GM18519 (cell line): ENCODE measurements around the gene STK33.

ENCODE experiments used
- ATAC-seq: cut with Tn5 transposase; IDR thresholded peaks from one replicate; pipeline ENCODE4 v1.9.1; 2021; ENCODE audit warnings: mild to moderate bottlenecking, moderate library complexity; ENCODE audit not compliant: unreplicated experiment, low FRiP score

STK33 gene

GRCh38 chr11:8381871-8382396, 212.1 kb downstream of the STK33 start:
- ATAC-seq: no peak

DNA sequence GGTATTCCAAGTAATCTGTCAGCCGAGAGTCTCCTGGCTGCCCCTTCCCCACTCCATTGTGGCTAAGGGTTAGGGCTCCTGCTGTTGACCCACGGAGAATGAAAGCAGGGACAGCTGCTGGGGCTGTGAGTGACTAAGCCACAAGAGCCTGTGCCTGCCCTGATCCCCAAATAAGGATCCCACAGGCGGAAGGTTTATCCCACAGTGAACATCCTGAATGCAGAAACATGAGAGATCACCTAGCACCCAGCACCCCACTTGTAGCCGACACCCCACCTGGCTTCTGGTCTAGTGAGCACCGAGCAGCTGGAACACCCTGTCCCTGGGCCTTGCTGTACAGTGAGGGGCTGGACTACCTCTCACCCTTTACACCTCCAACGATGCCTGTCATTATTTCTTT, 212.7 kb downstream of the STK33 start:
- ATAC-seq: no peak

GRCh38 chr11:8375932-8376331, 218.1 kb downstream of the STK33 start:
- ATAC-seq: no peak

DNA sequence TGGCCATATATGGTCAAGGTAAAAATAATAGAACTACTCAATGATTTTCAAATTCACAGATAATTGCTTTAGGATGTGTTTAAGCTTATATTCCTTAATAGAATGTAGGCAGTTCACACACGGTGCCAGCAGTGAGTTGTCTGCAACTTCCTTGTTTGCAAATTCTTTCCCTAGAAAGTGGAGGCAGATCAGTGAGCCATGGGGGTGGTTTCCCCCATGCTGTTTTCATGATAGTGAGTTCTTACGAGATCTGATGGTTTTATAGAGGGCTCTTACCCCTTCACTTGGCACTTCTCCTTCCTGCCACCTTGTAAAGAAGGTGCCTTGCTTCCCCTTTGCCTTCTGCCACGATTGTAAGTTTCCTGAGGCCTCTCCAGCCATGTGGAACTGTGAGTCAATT, 218.6 kb downstream of the STK33 start:
- ATAC-seq: no peak

DNA sequence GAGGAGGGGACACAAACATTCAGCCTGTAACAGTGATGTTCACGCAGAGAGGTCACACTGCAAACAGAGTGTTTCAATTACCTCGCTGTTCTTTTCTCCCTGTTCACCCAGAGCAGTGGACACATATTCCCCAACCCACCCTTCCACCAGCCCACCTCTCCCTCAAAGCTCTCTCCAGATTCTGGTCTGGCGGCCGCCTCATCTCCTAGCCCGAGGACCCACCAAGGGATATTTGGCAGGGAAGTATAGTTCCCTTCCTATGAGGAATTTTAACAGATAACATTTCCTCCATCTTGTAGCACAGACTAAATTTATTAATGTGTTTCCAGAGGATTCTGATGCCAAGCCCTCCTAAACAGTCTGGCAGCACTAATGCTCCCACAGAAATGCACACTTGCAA, 219.3 kb downstream of the STK33 start:
- no peak for ATAC-seq

- ATAC-seq: no peak
Measured at GRCh38 chr11:8373519-8374432, 220.3 kb downstream of the STK33 start.

DNA sequence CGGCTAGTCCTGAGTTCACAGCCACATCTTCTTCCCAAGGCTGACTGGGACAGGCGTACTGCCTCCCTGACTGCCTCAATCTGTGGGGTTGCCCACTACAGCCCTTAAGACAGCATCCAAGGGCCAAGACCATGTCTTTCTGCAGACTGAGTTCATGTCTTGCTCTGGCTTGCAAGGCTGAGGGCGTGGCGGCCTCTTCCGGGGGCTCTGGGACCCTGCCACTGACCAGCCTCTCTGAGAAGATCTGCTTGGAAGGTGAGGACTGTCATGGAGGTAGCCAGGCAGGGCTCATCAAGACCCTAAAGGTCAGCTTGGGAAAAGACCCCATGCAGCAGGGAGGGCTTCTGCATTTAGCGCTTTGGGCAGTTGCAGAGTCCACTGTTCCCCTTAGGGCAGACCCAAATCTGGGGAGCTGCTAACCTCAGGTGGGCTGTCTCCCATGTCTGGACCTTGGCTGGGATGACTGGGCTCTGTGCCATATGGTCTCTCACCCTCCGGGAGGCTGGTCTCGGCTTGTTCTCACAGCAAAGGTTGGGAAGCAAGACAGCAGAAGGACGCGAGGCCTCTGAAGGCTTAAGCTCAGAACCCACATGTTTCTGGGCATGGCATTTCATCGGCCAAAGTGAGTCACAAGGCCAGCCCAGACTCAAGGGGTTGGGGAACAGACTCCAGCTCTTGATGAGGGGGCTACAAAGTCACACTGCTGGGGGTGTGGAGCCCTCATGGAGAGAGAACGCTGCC, 221.2 kb downstream of the STK33 start:
- no peak for ATAC-seq

GRCh38 chr11:8371516-8371884, 222.5 kb downstream of the STK33 start:
- ATAC-seq: no peak

DNA sequence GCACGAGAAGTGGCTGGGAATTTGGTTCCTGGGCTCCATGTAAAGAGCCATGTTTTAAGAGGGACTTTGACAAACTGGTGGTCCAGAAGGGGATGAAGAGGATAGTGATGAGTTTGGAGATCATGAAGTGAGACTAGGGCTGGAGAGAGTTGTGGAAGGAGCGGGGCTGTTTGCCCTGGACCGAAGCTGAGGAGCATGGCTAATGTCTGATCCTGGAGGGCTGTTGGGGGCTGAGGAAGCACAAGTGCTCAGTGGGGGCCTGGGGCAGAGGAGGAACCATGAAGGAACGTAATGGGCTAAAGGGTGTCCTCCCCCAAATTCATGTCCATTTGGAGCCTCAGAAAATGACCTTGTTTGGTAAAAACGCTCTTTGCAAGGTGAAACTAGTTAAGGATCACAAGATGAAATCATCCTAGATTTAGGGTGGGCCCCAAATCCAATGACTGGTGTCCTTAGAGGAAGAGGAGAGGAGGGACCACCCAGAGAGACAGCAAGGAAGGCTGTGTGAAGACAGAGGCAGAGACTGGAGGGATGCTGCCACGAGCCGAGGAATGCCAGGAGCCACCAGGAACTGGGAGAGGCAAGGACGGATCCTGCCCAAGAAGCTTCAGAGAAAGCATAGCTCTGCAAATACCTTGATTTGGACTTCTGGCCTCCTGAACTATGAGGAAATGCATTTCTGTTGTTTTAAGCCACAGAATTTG, 223.1 kb downstream of the STK33 start:
- no peak for ATAC-seq

GRCh38 chr11:8369592-8370205, 224.3 kb downstream of the STK33 start:
- ATAC-seq: no peak

- ATAC-seq: no peak
Measured at GRCh38 chr11:8368772-8369171, 225.3 kb downstream of the STK33 start.

DNA sequence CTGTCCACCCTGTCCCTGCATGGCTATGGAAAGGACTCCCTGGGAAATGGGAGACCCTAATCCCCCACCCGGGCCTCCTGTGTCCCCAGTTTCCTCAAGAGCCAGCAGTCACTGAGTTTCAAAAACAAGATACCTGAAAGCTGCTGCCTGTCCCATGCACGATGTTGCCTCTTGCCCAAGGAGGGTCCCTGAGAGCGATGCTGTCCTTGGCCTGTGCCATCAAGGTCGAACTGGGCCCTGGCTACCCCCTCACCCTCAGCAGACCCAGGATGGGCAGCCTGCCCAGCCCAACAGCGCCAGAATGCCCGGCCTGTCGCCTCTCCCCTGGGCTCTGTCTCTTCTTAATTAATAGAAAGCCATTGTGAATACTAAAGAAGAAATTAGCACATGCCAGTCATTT, 225.8 kb downstream of the STK33 start:
- ATAC-seq: no peak

GRCh38 chr11:8366316-8366715, 227.7 kb downstream of the STK33 start:
- ATAC-seq: no peak

DNA sequence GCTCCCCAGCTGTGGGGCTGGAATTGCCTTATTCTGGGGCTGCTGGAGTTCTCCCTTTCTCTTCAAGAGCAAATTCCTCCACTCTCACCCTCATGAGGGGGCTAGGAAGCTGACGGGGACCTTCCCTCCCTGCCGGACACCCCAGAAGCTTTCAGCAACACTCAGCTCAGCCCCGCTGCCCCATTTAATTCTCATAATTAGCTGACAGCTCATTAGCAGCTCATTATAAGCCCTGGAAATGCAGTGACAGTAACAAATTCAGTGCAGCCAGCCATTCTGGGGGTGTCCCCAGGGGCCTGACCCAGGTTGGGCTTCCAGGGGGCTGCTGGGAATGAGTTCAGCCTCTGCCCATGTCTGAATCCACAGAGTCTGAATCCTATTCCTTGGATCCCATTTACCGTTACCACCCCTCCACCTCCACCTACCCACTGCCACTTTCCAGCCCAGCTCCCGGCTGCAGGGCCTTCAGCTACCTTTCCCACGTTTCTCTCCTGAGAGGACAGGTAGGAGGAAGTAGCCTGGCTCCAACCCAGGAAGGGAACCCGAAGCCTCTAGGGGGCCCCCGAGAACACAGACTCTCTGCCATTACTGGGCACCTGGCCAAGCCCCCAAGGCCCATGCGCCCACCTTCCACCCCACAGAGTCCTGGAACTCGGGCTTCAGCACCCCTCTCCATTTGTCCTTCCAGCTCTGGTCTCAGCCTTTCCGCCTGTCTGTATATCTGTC, 228.6 kb downstream of the STK33 start:
- ATAC-seq: no peak

GRCh38 chr11:8363921-8364320, 230.1 kb downstream of the STK33 start:
- no peak for ATAC-seq

DNA sequence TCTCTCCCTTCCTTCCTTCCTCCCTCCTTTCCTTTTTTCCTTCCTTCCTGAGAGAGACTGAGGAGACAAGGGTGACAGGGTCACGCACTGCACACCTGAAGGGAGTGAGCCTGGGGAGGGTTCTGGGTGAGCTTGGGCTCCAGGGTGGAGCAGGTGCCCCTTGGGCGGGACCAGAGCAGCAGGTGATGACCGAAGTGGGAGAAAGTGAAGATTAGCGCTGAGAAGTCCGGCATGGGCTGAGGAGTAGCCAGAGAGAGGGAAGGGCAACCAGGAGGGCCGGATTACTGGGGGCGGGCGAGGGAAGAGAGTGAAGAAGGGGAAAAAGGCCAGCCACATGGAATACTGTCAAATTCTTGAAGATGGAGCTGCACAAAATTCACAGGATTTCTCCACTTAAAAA, 231.1 kb downstream of the STK33 start:
- ATAC-seq: no peak

- no peak for ATAC-seq
Measured at GRCh38 chr11:8362491-8362890, 231.5 kb downstream of the STK33 start.

DNA sequence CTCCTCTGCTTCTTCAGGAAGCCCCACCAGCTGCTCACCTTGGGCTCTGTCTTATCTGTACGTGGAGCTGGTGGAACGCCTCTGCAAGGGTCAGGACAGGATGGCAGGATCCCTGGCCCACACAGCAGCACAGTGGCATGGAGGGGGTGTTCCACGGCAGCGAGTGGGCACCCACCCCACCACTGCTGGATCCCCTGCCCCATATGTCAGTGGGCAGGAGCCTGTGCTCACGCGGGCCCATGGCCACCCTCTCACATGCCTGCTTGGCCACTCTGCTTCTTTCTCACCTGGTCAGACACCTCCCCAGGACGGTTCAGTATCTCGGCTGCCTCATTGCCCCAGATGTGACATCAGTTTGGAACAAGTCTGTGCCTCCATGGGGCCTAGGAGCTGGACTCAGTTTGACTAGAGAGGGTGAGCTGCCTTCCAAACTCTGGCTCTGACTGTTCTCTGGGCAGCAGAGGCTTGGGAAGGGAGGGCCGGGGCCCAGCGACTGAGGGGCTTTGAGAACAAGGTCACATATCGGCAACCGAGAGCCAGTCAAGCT, 232.3 kb downstream of the STK33 start:
- ATAC-seq: no peak

DNA sequence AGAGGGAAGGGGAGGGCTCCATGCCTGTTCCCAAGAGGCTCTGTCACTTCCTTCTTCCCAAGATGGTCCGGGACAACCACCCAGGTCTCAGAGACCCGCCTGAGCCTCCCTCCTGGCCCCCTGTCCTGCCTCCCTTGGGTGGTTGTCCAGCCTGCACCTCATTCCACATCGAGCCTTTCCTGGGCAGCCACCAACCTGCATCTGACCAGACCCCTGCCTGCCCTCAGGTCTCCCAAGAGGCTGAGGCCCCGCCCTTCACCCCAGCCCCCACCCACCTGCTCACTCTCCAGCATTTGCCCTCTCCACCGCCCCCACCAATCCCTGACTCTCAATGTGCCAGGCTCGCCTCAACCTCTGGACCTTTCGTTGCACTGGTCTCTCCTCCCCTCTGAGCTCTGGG, 232.8 kb downstream of the STK33 start:
- ATAC-seq: no peak
